Umbilical cord (tissue), 2 donors: ENCODE measurements around the gene EXOSC9. TPM values are rescaled to one million over a fixed set of nuclear protein-coding genes. Genes with fewer than 3 reads are reported as not detected.

Source experiments
- DNase-seq: peaks from one replicate; pipeline ENCODE4 v3.0.0-alpha.2; 2015; ENCODE audit warnings: low spot score
- total RNA-seq: library from RNA; depleted of rRNA; stranded (reverse); fragments of >200 nt; gene quantifications from one replicate; pipeline ENCODE4 v1.2.3, GENCODE V29; 2014; ENCODE audit warnings: low replicate concordance; ENCODE audit not compliant: insufficient read depth

The EXOSC9 gene
- total RNA-seq, 1 donor from 2014 or later: 14.2 TPM

DNA sequence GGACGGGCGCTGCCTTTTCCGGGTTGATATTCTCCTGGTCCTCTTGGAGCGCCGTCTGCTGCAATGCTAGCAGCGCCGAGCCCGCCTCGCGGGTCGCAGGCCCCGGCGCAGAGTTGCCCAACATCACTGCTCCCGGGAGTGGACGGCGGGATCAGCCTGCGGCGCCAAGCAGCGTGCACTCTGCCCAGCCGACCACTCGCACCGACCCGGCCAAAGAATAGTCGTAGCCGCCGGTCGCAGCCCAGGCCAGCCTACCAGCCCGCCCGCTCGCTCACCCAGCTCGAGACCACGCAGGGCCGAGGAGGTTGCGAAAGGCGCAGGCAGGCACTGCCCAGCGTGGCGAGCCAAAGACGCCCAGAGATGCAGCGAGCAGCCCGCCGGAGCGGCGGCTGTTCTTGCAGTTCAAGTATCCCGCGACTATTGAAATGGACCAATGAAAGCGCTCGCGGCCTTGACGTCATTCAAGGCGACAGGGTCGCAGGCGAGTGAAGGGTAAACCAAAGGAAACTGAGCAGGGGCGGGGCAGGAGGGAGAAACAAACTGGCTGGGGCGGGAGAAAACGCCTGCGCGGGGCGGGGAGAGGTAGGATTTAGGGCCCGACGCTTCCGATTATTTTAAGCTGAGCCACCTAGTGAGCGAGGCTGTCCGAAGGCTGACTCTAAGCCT is 22.5 kb downstream of the EXOSC9 start, which contains the start of gene CCNA2:
Gene CCNA2, minus strand, starts transcription at position 379 of the 666 bp plus-strand sequence. Its CDS starts 255 bp downstream, at position 124.
- peak; percentile 98 for DNase-seq

DNA sequence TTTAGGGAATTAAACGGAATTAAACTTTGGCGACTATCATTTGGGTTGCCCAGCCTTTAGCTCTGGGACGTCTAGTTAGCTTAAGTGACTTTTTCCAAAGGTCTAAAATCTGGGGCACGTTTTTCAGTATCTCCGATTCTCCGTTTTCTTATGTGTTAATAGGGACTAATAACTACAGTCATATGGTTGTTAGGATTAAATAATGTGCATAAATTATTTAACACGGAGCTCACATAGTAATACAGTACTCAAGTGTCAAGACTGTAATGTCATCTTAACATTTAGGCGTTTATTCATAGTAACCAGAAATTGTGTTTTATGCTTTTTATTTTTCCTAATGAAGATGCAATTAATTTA is 23.0 kb downstream of the EXOSC9 start:
- DNase-seq: no peak

DNA sequence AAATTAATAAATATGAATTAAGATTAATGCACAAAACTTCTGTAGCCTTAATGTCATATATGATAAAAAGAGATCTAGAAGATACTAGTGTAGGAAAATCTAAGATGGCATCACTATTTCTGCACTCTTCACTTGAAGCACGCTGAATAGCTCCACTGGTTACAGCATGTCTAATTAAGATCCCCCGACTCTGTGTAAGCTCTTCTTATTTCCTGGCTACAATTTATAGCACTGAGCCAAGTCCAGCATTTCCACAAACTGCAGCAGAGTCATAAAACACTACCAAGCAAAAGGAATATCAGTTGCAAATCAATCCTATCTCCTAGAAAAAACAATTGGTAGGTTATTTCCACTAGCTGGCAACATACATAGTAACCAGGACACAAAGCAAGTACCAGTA is 23.8 kb downstream of the EXOSC9 start:
- no peak for DNase-seq

DNA sequence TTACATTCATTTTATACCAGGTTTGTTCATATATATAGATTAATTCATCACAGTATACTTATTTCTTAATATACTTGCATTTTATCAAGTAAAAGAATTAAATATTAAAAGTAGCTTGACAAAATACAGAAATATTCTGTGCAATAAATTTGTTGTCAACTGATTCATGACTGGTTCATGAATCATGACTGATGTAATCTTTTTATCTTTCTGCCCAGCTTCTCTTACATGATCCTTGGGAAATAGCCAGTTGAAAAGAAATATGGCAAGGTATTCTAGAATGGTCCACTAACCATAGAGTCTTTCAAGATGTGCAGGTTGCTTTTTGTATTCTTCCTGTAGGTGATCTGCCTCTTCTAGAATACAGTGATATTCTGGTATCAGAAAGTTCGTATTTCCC is 26.7 kb downstream of the EXOSC9 start:
- DNase-seq: no peak

DNA sequence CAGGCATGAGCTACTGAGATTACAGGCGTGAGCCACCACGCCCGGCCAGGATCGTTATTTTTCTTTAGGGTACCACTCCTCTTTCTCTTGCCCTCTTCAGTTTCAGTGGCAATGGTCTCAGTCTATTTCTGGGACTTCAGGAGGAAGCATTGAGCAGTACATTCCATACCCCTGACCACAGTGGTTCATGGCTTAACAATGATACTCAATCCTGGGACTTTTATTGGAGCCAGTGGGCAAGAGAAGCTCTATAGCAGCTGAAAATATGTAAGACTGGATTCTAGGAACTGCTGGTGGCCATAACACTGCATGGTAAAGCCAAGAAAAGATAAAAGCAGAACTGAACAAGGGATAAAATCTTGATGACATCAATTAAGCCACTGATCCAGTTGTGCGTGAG is 28.4 kb downstream of the EXOSC9 start:
- DNase-seq: no peak

DNA sequence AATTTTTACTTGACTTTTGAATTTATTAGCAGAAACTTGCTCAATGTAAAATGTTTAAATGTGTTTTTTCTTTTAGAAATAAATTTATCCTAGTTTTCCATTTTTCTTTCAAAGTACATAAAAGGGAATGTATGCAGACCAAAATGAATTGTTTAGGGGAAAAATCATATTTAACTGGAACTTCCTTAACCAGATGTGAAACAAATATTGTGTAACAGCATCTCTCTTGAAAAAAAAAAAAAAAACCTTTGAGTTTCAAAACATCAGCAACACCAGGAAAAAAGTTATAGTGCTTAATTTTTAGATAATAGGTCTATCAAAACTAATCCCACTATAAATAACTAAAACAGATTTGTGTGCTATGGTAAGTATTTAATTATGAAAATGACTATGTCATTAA is 37.0 kb downstream of the EXOSC9 start:
- no peak for DNase-seq

DNA sequence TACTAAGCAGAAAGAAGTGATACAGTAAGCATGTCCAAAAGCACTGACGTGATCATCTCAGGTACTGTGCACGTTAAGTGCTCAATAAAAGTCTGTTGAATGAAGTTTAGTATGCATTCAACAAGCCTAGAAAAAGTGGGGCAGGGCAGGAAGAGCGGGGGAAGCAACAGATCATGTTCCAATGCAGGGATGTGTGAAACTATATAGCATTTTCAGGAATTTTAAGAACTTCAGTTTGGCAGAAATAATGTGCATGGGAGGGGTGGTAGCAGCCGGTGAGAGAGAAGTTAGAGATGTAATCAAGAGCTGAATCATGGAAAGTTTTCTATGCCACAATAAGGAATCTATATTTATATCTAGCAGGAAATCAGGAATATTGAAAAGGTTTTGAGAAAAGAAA is 41.7 kb downstream of the EXOSC9 start:
- no peak for DNase-seq

DNA sequence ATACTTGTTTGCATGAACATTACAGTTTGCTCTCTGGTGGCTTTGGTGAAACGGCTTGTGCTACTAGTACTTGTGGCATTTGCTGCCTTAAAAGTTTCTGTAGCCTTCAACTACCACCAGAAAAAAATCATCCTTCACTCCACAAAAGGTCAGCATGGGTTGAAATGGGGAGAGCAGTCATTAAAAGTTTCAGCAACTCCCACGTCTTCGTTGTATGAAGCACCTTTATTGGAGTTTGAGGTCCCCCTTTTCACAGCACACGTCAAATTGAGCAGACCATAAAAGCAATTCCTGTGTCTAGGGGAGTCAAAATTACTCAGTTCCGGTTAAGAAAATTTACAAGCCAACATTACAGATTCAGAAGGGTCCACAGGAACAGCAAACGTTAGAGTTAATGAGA is 45.5 kb downstream of the EXOSC9 start:
- DNase-seq: no peak

DNA sequence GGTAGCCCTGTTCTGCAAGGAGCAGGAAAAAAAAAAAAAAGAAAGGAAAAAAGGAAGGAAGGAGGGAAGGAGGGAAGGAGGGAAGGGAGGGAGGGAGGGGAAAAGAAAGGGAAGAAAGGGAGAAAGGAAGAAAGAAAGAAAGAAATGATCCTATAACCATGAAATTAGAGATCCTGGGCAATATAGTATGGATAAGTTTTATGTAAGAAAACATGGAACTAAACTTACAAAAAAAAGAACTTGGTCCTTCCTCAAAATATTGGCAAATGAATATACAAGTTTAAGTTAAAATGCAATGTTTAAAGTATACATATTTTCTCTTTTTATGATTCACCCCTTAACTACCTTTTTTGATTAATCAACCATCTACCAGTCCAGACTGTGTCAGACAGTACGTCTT is 50.2 kb downstream of the EXOSC9 start:
- DNase-seq: no peak

DNA sequence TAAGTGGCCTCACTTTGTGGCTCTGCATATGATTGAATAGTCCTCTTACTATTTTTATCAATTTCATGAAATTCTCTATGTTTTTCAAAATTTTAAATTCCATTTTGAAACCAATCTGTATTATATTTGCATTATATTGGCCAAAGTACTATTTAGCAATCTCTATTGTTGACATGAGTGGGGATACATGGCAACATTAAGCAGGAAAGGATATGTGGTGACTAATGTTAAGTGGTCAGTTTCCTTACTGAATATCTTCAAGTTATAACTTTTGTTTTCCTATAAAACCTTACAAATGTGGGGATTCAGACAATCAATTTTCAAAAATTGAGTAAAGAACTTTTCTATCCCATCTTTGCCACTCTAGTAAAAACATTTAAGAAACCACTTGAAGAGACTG is 59.0 kb downstream of the EXOSC9 start:
- DNase-seq: no peak

DNA sequence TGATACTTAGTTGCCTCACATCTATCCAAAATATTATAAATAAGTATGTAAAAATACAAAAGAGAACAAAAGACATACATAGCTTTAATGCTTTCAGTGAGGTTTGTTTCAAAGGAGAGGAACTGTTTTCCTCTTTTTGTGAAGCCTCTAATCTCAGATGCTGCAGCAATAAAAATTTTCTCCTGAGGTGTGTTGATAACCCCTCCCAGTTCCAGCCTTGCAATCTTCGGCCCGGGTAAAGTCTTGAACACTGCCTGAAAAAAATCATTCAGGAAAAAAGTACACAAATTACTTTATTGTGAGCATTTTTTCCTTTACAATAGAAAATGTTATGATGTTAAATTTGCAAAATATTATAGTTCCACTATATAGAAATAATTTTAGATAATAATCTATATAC is 60.3 kb downstream of the EXOSC9 start:
- DNase-seq: no peak

DNA sequence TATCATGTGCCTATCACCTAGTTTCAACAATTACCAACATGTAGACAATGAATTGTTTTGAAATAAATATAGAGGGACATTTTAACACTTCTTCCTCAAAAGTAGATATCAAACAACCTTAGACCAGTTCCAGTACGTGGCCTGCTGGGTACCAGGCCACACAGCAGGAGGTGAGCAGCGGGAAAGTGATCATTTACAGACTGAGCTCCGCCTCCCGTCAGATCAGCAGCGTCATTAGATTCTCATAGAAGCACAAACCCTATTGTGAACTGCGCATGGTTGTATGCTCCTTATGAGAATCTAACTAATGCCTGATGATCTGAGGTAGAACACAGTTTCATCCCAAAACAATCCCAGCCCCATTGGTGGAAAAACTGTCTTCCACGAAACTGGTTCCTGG is 62.7 kb downstream of the EXOSC9 start:
- DNase-seq: no peak

Other genes starting within 250 kb of the EXOSC9 start
- gene ANXA5, start 104.3 kb upstream of the EXOSC9 start, total RNA-seq: 490 TPM
- 2.2 TPM for gene SMIM43, start 36.2 kb upstream of the EXOSC9 start, total RNA-seq
- 5.5 TPM for gene CCNA2, start 22.6 kb downstream of the EXOSC9 start, total RNA-seq
- gene BBS7, start 69.2 kb downstream of the EXOSC9 start, total RNA-seq: 25.0 TPM
- 8.7 TPM for gene TRPC3, start 150.7 kb downstream of the EXOSC9 start, total RNA-seq